Stomach (tissue), 4 donors: ENCODE results near the gene BOLL.
"Not testable (repeated sequence)": the region's sequence is repeated elsewhere in the genome, so short reads cannot be mapped to it uniquely, and the experiment has no call there.

Experiments used
- CTCF ChIP-seq, 7 experiments: fragments of 450-650 bp in 4 of 7; fragments of 200-600 bp in 3 of 7; sonication (generic) in 3 of 7; IDR thresholded peaks; one replicate each; pipeline ENCODE4 v1.5.1; 2016 to 2019; ENCODE audit warnings: antibody characterized with exemption in 7 of 7, control low read depth in 2 of 7, mild to moderate bottlenecking in 1 of 7
- EP300 ChIP-seq: sonication (generic); formaldehyde crosslinking; IDR thresholded peaks from one replicate; pipeline ENCODE4 v1.6.1; 2017; ENCODE audit warnings: antibody characterized with exemption
- POLR2A ChIP-seq, 4 donors: fragments of 450-650 bp; IDR thresholded peaks; one replicate each; pipeline ENCODE4 v1.6.1; 2016; ENCODE audit warnings: antibody characterized with exemption in 4 of 4, control low read depth in 2 of 4, mild to moderate bottlenecking in 1 of 4, moderate library complexity in 1 of 4
- POLR2AphosphoS5 ChIP-seq, 3 donors: sonication (generic); formaldehyde crosslinking; IDR thresholded peaks; one replicate each; pipeline ENCODE4 v1.6.1; 2016; ENCODE audit warnings: antibody characterized with exemption in 3 of 3

GRCh38 chr2:197695206-197695605, 89.9 kb downstream of the BOLL start:
- TF ChIP-seq POLR2A (IDR thresholded peaks at IDR 0.05); CTCF (IDR thresholded peaks at IDR 0.05); EP300; POLR2AphosphoS5 (IDR thresholded peaks at IDR 0.05): not testable (repeated sequence)
